Suprapubic skin (tissue), 4 donors: ENCODE results near the gene CRY1.

ENCODE experiments used
- CTCF ChIP-seq, 2 donors: fragments of 200-600 bp in 1 of 2; fragments of 450-650 bp in 1 of 2; sonication (generic) in 1 of 2; IDR thresholded peaks; one replicate each; pipeline ENCODE4 v1.5.1; 2016 to 2019; ENCODE audit warnings: antibody characterized with exemption in 2 of 2, mild to moderate bottlenecking in 1 of 2, moderate library complexity in 1 of 2
- EP300 ChIP-seq: sonication (generic); formaldehyde crosslinking; IDR thresholded peaks from one replicate; pipeline ENCODE4 v1.6.1; 2017; ENCODE audit warnings: antibody characterized with exemption
- POLR2A ChIP-seq, 2 donors: fragments of 450-650 bp; IDR thresholded peaks; one replicate each; pipeline ENCODE4 v1.6.1; 2017; ENCODE audit warnings: antibody characterized with exemption in 2 of 2, mild to moderate bottlenecking in 2 of 2, moderate library complexity in 2 of 2
- POLR2AphosphoS5 ChIP-seq, 3 donors: sonication (generic); formaldehyde crosslinking; IDR thresholded peaks; one replicate each; pipeline ENCODE4 v1.6.1; 2017; ENCODE audit warnings: antibody characterized with exemption in 3 of 3

- no peak for TF ChIP-seq CTCF (IDR thresholded peaks at IDR 0.05)
- TF ChIP-seq POLR2A (IDR thresholded peaks at IDR 0.05) = no peak
- no peak for TF ChIP-seq POLR2AphosphoS5 (IDR thresholded peaks at IDR 0.05)
- no peak for TF ChIP-seq EP300
Observed at GRCh38 chr12:106975098-106975497, 118.3 kb downstream of the CRY1 start.
